Type B pancreatic cell (in vitro differentiated cells): Measurements from ENCODE around the gene TLL2. TPM values are rescaled to one million over a fixed set of nuclear protein-coding genes. Genes with fewer than 3 reads are reported as not detected.

Experiments used
- DNase-seq: peaks from one replicate; pipeline ENCODE4 v3.0.0; 2021; ENCODE audit warnings: mixed read lengths; ENCODE audit not compliant: unreplicated experiment; ENCODE audit errors: extremely low spot score
- H3K27ac Mint-ChIP-seq: 2 replicates; pipeline ENCODE4 v1.8.0; 2021; ENCODE audit warnings: mild to moderate bottlenecking, mixed read lengths
- H3K27me3 Mint-ChIP-seq: 2 replicates; pipeline ENCODE4 v1.8.0; 2021; ENCODE audit warnings: mixed read lengths
- H3K36me3 Mint-ChIP-seq: 2 replicates; pipeline ENCODE4 v1.8.0; 2021; ENCODE audit warnings: mixed read lengths
- H3K4me1 Mint-ChIP-seq: one replicate; pipeline ENCODE4 v1.8.0; 2021; ENCODE audit warnings: mixed read lengths; ENCODE audit not compliant: unreplicated experiment
- H3K4me3 Mint-ChIP-seq: 2 replicates; pipeline ENCODE4 v1.8.0; 2021; ENCODE audit warnings: mild to moderate bottlenecking, mixed read lengths
- H3K9me3 Mint-ChIP-seq: 2 replicates; pipeline ENCODE4 v1.8.0; 2021; ENCODE audit warnings: mixed read lengths
- total RNA-seq: library from RNA; stranded (reverse); gene quantifications from 2 replicates; pipeline ENCODE4 v1.2.1, GENCODE V29; 2021; ENCODE audit warnings: low replicate concordance
- TF ChIP-seq, protein P1 (sequence below): fragments of 200-600 bp; sonication (generic); conservative IDR thresholded peaks from 2 replicates; pipeline ENCODE4 v1.5.0; 2021; ENCODE audit warnings: antibody characterized with exemption, mild to moderate bottlenecking

The TLL2 gene
- total RNA-seq, 1 donor from 2014 or later = 0.85 TPM

DNA sequence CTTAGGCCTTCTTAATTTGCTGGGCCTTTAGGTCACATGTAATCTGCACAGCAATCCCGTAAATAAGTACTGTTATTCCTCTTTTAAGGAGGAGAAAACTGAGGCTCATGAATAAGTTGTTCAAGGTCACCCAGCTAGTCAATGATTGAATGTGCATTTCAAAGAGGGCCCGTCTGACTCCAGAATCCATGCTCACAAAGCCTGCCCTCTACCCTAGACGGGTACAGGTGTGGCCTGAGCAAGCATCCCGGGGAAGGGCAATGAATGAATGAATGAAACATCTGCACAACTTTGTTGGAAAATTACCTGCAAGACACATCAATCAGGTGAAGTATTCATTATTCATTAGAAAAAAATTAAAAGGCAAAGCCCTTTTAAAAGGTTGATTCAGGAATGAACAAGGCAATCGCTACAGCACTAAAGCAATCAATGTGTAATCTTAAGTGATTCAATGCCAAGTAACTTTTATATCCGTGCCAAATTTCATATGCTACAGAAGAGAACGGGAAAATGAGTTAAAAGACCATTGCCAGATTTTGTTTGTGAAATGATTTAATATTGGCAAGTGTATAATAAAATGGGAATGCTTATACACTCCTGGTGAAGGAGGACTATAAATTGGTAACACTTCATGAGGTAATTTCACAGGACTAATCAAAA is 61.1 kb downstream of the TLL2 start:
- Mint-ChIP-seq H3K27ac (no peak overlapping the region), H3K4me1 (peaks cover 10% of the 10 kb centered on the region), H3K9me3 (no peaks in the 10 kb centered on the region), H3K4me3 (no peak overlapping the region), H3K36me3 (no peaks in the 10 kb centered on the region), H3K27me3 (peaks cover 34% of the 10 kb centered on the region)
- TF ChIP-seq, protein P1, sequence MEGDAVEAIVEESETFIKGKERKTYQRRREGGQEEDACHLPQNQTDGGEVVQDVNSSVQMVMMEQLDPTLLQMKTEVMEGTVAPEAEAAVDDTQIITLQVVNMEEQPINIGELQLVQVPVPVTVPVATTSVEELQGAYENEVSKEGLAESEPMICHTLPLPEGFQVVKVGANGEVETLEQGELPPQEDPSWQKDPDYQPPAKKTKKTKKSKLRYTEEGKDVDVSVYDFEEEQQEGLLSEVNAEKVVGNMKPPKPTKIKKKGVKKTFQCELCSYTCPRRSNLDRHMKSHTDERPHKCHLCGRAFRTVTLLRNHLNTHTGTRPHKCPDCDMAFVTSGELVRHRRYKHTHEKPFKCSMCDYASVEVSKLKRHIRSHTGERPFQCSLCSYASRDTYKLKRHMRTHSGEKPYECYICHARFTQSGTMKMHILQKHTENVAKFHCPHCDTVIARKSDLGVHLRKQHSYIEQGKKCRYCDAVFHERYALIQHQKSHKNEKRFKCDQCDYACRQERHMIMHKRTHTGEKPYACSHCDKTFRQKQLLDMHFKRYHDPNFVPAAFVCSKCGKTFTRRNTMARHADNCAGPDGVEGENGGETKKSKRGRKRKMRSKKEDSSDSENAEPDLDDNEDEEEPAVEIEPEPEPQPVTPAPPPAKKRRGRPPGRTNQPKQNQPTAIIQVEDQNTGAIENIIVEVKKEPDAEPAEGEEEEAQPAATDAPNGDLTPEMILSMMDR = no peak
- DNase-seq = no peak

- Mint-ChIP-seq H3K36me3 (no peaks in the 10 kb centered on the region), H3K4me3 (no peak overlapping the region), H3K4me1 (peaks cover 10% of the 10 kb centered on the region), H3K27ac (no peak overlapping the region), H3K9me3 (no peaks in the 10 kb centered on the region), H3K27me3 (peaks cover 36% of the 10 kb centered on the region)
- no peak for DNase-seq
- TF ChIP-seq, protein P1 = no peak
These were observed 63.1 kb downstream of the TLL2 start for GRCh38 chr10:96450529-96451207.

- Mint-ChIP-seq H3K9me3 (no peaks in the 10 kb centered on the region), H3K4me1 (peaks cover 10% of the 10 kb centered on the region)
These were observed 65.2 kb downstream of the TLL2 start for GRCh38 chr10:96448558-96448957.

DNA sequence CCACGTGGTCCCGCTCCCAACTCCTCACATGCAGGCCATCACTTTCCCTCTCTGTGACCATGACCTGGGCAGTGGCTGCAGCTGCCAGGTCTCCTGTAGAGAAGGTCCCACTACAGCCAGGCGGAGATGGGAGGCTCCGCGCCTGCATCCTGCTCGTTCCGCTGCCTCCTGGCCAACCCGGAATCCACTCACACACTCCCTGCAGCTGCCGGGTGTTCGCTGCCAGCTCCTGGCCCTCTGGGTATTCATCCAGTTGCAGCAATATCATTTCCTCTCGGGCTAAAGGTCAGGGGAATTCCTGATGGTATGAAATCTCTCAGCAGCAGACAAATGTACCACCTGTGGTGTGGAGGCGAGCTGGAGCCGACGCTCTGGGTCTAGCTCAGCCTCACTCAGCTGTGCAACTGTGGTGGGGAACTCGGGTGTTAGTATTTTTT is 65.7 kb downstream of the TLL2 start:
- TF ChIP-seq, protein P1 = no peak
- peaks cover 10% of the 10 kb centered on the region for H3K4me1 Mint-ChIP-seq
- H3K27me3 Mint-ChIP-seq = peaks cover 38% of the 10 kb centered on the region
- no peaks in the 10 kb centered on the region for H3K36me3 Mint-ChIP-seq
- H3K27ac Mint-ChIP-seq = no peak overlapping the region
- no peaks in the 10 kb centered on the region for H3K9me3 Mint-ChIP-seq
- DNase-seq = no peak
- no peak overlapping the region for H3K4me3 Mint-ChIP-seq

More at GRCh38 chr10:96448558-96448957, 65.2 kb downstream of the TLL2 start:
- Mint-ChIP-seq H3K36me3 (no peaks in the 10 kb centered on the region), H3K4me3 (no peak overlapping the region), H3K27me3 (peaks cover 38% of the 10 kb centered on the region), H3K27ac (no peak overlapping the region)
- TF ChIP-seq, protein P1 = no peak
- DNase-seq = no peak

GRCh38 chr10:96446966-96447596 is 66.6 kb downstream of the TLL2 start:
- Mint-ChIP-seq H3K27me3 (peaks cover 38% of the 10 kb centered on the region), H3K36me3 (no peaks in the 10 kb centered on the region), H3K27ac (no peak overlapping the region), H3K4me3 (no peak overlapping the region), H3K4me1 (peaks cover 18% of the 10 kb centered on the region), H3K9me3 (no peaks in the 10 kb centered on the region)
- no peak for DNase-seq
- TF ChIP-seq, protein P1 = no peak
